H9 (cell line): ENCODE measurements around the gene RBFOX2. TPM values are rescaled to one million over a fixed set of nuclear protein-coding genes. Genes with fewer than 3 reads are reported as not detected.

Source experiments
- DNase-seq: peaks from one replicate; pipeline ENCODE4 v3.0.0-alpha.2; 2017
- H2AFZ ChIP-seq: one replicate; pipeline ENCODE4 v1.6.1; 2013; ENCODE audit warnings: mild to moderate bottlenecking, low read length, control low read depth, moderate library complexity
- H2AK5ac ChIP-seq: 2 replicates; pipeline ENCODE4 v1.6.1; 2013; ENCODE audit warnings: low read length, control low read depth, mixed read lengths; ENCODE audit not compliant: insufficient read length
- H2BK120ac ChIP-seq: one replicate; pipeline ENCODE4 v1.6.1; 2013; ENCODE audit warnings: low read depth, mild to moderate bottlenecking, low read length, control low read depth, inconsistent platforms; ENCODE audit not compliant: poor library complexity, severe bottlenecking
- H2BK12ac ChIP-seq: 2 replicates; pipeline ENCODE4 v1.6.1; 2013; ENCODE audit warnings: low read length, control low read depth, mixed read lengths, low read depth; ENCODE audit not compliant: insufficient read length
- H2BK15ac ChIP-seq: 2 replicates; pipeline ENCODE4 v1.6.1; 2013; ENCODE audit warnings: low read depth, low read length, control low read depth
- H2BK20ac ChIP-seq: one replicate; pipeline ENCODE4 v1.6.1; 2013; ENCODE audit warnings: low read depth, mild to moderate bottlenecking, low read length, control low read depth, inconsistent platforms; ENCODE audit not compliant: poor library complexity, severe bottlenecking
- H2BK5ac ChIP-seq: 2 replicates; pipeline ENCODE4 v1.6.1; 2013; ENCODE audit warnings: low read length, control low read depth, mixed read lengths; ENCODE audit not compliant: insufficient read length
- H3K14ac ChIP-seq: 2 replicates; pipeline ENCODE4 v1.6.1; 2013; ENCODE audit warnings: low read length, control low read depth; ENCODE audit not compliant: insufficient read depth
- H3K18ac ChIP-seq: 2 replicates; pipeline ENCODE4 v1.6.1; 2013; ENCODE audit warnings: low read depth, mild to moderate bottlenecking, mixed read lengths, low read length, control low read depth; ENCODE audit not compliant: insufficient read length
- H3K23ac ChIP-seq: 2 replicates; pipeline ENCODE4 v1.6.1; 2013; ENCODE audit warnings: low read length, control low read depth, mixed read lengths, low read depth; ENCODE audit not compliant: insufficient read length
- H3K23me2 ChIP-seq: 2 replicates; pipeline ENCODE4 v1.6.1; 2013; ENCODE audit warnings: low read depth, mild to moderate bottlenecking, mixed read lengths, low read length, control low read depth; ENCODE audit not compliant: insufficient read length, poor library complexity, severe bottlenecking
- H3K27ac ChIP-seq: 2 replicates; pipeline ENCODE4 v1.5.1; 2013; ENCODE audit warnings: low read length, control low read depth, mixed read lengths, low read depth; ENCODE audit not compliant: insufficient read length
- H3K27me3 ChIP-seq: 2 replicates; pipeline ENCODE4 v1.6.1; 2013; ENCODE audit warnings: low read length, control low read depth, inconsistent platforms; ENCODE audit not compliant: insufficient read depth
- H3K4ac ChIP-seq: 2 replicates; pipeline ENCODE4 v1.6.1; 2013; ENCODE audit warnings: low read depth, mild to moderate bottlenecking, control low read depth, inconsistent platforms, low read length, moderate library complexity
- H3K4me1 ChIP-seq: 2 replicates; pipeline ENCODE4 v1.6.1; 2013; ENCODE audit warnings: low read length, control low read depth, inconsistent platforms; ENCODE audit not compliant: insufficient read depth
- H3K4me2 ChIP-seq: 2 replicates; pipeline ENCODE4 v1.6.1; 2013; ENCODE audit warnings: low read length, control low read depth, mixed read lengths; ENCODE audit not compliant: insufficient read length, insufficient read depth
- H3K56ac ChIP-seq: 2 replicates; pipeline ENCODE4 v1.6.1; 2013; ENCODE audit warnings: low read depth, mild to moderate bottlenecking, mixed read lengths, low read length, control low read depth; ENCODE audit not compliant: insufficient read length
- H3K79me1 ChIP-seq: 2 replicates; pipeline ENCODE4 v1.6.1; 2013; ENCODE audit warnings: low read depth, mild to moderate bottlenecking, moderate library complexity, low read length, control low read depth, inconsistent platforms; ENCODE audit not compliant: insufficient read depth, poor library complexity, severe bottlenecking
- H3K79me2 ChIP-seq: 2 replicates; pipeline ENCODE4 v1.6.1; 2013; ENCODE audit warnings: low read length, control low read depth, inconsistent platforms; ENCODE audit not compliant: insufficient read depth
- H3K9ac ChIP-seq: 2 replicates; pipeline ENCODE4 v1.6.1; 2013; ENCODE audit warnings: low read length, control low read depth, mixed read lengths; ENCODE audit not compliant: insufficient read length; ENCODE audit errors: extremely low read depth
- H3K9me3 ChIP-seq: one replicate; pipeline ENCODE4 v1.6.1; 2013; ENCODE audit warnings: low read depth, low read length, inconsistent platforms; ENCODE audit not compliant: control insufficient read depth
- H3T11ph ChIP-seq: one replicate; pipeline ENCODE4 v1.6.1; 2013; ENCODE audit warnings: mild to moderate bottlenecking, low read length, control low read depth, inconsistent platforms
- H4K20me1 ChIP-seq: one replicate; pipeline ENCODE4 v1.6.1; 2013; ENCODE audit not compliant: control insufficient read depth, insufficient read length, insufficient read depth
- H4K5ac ChIP-seq: 2 replicates; pipeline ENCODE4 v1.6.1; 2013; ENCODE audit warnings: low read depth, mild to moderate bottlenecking, mixed read lengths, low read length, control low read depth; ENCODE audit not compliant: insufficient read length
- H4K8ac ChIP-seq: replicated peaks from 2 replicates; pipeline ENCODE4 v1.6.1; 2013; ENCODE audit warnings: low read length, control low read depth, mixed read lengths, low read depth; ENCODE audit not compliant: insufficient read length
- H4K91ac ChIP-seq: 2 replicates; pipeline ENCODE4 v1.6.1; 2013; ENCODE audit warnings: low read depth, mild to moderate bottlenecking, moderate library complexity, mixed read lengths, low read length, control low read depth; ENCODE audit not compliant: insufficient read length
- H3K27ac Mint-ChIP-seq, 3 experiments: 2 replicates in 2 of 3; 3 replicates in 1 of 3; pipeline ENCODE4 v1.8.0; 2020 to 2021; ENCODE audit warnings: mixed read lengths in 3 of 3, mild to moderate bottlenecking in 1 of 3, moderate library complexity in 1 of 3
- H3K27me3 Mint-ChIP-seq: 2 replicates; pipeline ENCODE4 v1.8.0; 2021; ENCODE audit warnings: low read depth, mild to moderate bottlenecking, moderate library complexity, mixed read lengths
- H3K36me3 Mint-ChIP-seq, 3 experiments: 2 replicates in 2 of 3; 3 replicates in 1 of 3; pipeline ENCODE4 v1.8.0; 2020 to 2021; ENCODE audit warnings: low read depth in 3 of 3, mixed read lengths in 3 of 3; ENCODE audit not compliant: insufficient read depth in 1 of 3
- H3K4me1 Mint-ChIP-seq, 2 experiments: 2 replicates each; pipeline ENCODE4 v1.8.0; 2020; ENCODE audit warnings: mixed read lengths in 2 of 2
- H3K4me3 Mint-ChIP-seq, 2 experiments: 2 replicates in 1 of 2; 3 replicates in 1 of 2; pipeline ENCODE4 v1.8.0; 2020 to 2021; ENCODE audit warnings: mild to moderate bottlenecking in 2 of 2, mixed read lengths in 2 of 2, moderate library complexity in 1 of 2
- H3K9me3 Mint-ChIP-seq, 2 experiments: 2 replicates in 1 of 2; 3 replicates in 1 of 2; pipeline ENCODE4 v1.8.0; 2020; ENCODE audit warnings: mild to moderate bottlenecking in 2 of 2, mixed read lengths in 2 of 2, moderate library complexity in 1 of 2
- total RNA-seq: library from RNA; stranded (reverse); gene quantifications from 2 replicates; pipeline ENCODE4 v1.2.1, GENCODE V29; 2021
- TF ChIP-seq, protein P1 (sequence below): fragments of 200-600 bp; sonication (generic); conservative IDR thresholded peaks from 3 replicates; pipeline ENCODE4 v1.8.0; 2021; ENCODE audit warnings: antibody characterized with exemption, mild to moderate bottlenecking

Gene RBFOX2
- total RNA-seq, 1 experiment from 2014 or later: 84.7 TPM

DNA sequence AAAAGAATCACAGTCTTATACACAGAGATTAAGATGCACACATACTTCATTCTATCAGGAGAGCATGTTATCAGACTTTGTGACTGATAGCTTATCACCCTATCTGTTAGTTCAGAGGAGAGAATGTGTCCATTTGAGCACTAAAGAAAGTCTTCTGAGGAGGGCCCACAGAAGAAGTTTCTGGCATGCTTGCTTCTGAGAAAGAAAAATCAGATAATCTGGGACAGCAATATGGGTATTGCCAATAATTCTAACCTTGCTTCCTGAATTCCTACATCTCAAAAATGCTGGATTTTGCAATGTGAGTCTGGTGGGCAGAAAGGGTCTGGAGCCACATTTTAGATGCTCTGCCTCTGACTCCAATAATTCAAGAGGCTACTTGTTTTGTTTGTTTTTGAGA lies 128.9 kb downstream of the RBFOX2 start:
- Histone ChIP-seq H3K23me2 (no peaks in the 10 kb centered on the region), H3K27me3 (no peaks in the 10 kb centered on the region), H3K4ac (no peak overlapping the region), H2BK12ac (no peak overlapping the region), H3K79me2 (peaks cover 7% of the 10 kb centered on the region; the same call in 1 of the 2 replicates), H2BK5ac (no peak overlapping the region), H3K9ac (no peak overlapping the region), H2AFZ (no peak overlapping the region), H3T11ph (no peak overlapping the region), H4K5ac (no peak overlapping the region), H3K79me1 (peaks cover 6% of the 10 kb centered on the region), H3K9me3 (no peaks in the 10 kb centered on the region), H3K4me1 (peaks cover 6% of the 10 kb centered on the region; the same call in 1 of the 2 replicates), H4K8ac (no peak overlapping the region), H2AK5ac (no peak overlapping the region), H4K91ac (no peak overlapping the region), H3K14ac (no peak overlapping the region), H2BK20ac (no peak overlapping the region), H4K20me1 (no peaks in the 10 kb centered on the region), H3K27ac (no peak overlapping the region), H3K18ac (no peak overlapping the region), H3K56ac (no peak overlapping the region), H3K4me2 (no peak overlapping the region), H3K23ac (no peak overlapping the region), H2BK15ac (no peak overlapping the region), H2BK120ac (no peak overlapping the region)
- no peak for DNase-seq
- H3K9me3 Mint-ChIP-seq: no peaks in the 10 kb centered on the region
- no peak overlapping the region for H3K4me3 Mint-ChIP-seq
- TF ChIP-seq, protein P1, sequence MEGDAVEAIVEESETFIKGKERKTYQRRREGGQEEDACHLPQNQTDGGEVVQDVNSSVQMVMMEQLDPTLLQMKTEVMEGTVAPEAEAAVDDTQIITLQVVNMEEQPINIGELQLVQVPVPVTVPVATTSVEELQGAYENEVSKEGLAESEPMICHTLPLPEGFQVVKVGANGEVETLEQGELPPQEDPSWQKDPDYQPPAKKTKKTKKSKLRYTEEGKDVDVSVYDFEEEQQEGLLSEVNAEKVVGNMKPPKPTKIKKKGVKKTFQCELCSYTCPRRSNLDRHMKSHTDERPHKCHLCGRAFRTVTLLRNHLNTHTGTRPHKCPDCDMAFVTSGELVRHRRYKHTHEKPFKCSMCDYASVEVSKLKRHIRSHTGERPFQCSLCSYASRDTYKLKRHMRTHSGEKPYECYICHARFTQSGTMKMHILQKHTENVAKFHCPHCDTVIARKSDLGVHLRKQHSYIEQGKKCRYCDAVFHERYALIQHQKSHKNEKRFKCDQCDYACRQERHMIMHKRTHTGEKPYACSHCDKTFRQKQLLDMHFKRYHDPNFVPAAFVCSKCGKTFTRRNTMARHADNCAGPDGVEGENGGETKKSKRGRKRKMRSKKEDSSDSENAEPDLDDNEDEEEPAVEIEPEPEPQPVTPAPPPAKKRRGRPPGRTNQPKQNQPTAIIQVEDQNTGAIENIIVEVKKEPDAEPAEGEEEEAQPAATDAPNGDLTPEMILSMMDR: no peak
- H3K4me1 Mint-ChIP-seq: peaks cover 42 to 43% of the 10 kb centered on the region in 2 experiments
- H3K27ac Mint-ChIP-seq: no peak overlapping the region
- peaks cover 0 to 5% (median 0%) of the 10 kb centered on the region in 3 experiments; a peak in 2 of 7 replicates for H3K36me3 Mint-ChIP-seq
- H3K27me3 Mint-ChIP-seq: no peaks in the 10 kb centered on the region
